Caco-2 (cell line): ENCODE data around the gene SPTB. TPM values are rescaled to one million over a fixed set of nuclear protein-coding genes. Genes with fewer than 3 reads are reported as not detected.
A peak's percentile ranks its signal among the peaks of the same experiment; 100 is the strongest.

ENCODE experiments used
- BruUV-seq: library from RNA; stranded (reverse); fragments of 400-500 nt; replicated peaks from 2 replicates; lab custom pipeline; 2021; lab: Mats Ljungman, UMichigan
- CTCF ChIA-PET: fragments of 300-600 bp; sonication (Branson Sonifier 250); formaldehyde crosslinking; loops from one replicate; lab custom pipeline; 2022; ENCODE audit warnings: antibody characterized with exemption; lab: Charles Lee
- POLR2A ChIA-PET: fragments of 300-600 bp; sonication (Branson Sonifier 250); formaldehyde crosslinking; loops from one replicate; lab custom pipeline; 2022; ENCODE audit warnings: antibody characterized with exemption; lab: Charles Lee
- DNase-seq, 2 experiments: peaks; one replicate each; pipeline versions ENCODE4 v3.0.0 to v3.0.0-alpha.2; 2020 to 2022
- H3K27me3 ChIP-seq: replicated peaks from 2 replicates; pipeline ENCODE4 v1.6.0; 2011; ENCODE audit warnings: low read length; ENCODE audit not compliant: control insufficient read depth, insufficient read depth
- H3K36me3 ChIP-seq: 2 replicates; pipeline ENCODE4 v1.5.1; 2011; ENCODE audit warnings: low read length; ENCODE audit not compliant: control insufficient read depth, insufficient read depth
- H3K4me1 ChIP-seq: fragments of 250-450 bp; sonication (Bioruptor Pico); 2 replicates; pipeline ENCODE4 v1.5.1; 2020; ENCODE audit warnings: mild to moderate bottlenecking
- H3K4me3 ChIP-seq: 2 replicates; pipeline ENCODE4 v1.5.1; 2011; ENCODE audit warnings: low read depth, mild to moderate bottlenecking, control low read depth, low read length
- H3K9me3 ChIP-seq: fragments of 250-450 bp; sonication (Bioruptor Pico); 2 replicates; pipeline ENCODE4 v1.5.1; 2020; ENCODE audit warnings: mild to moderate bottlenecking, moderate library complexity
- H3K27ac Mint-ChIP-seq: one replicate; pipeline ENCODE4 v1.8.0; 2022; ENCODE audit warnings: mixed read lengths; ENCODE audit not compliant: unreplicated experiment
- H3K27me3 Mint-ChIP-seq: one replicate; pipeline ENCODE4 v1.8.0; 2022; ENCODE audit warnings: mixed read lengths; ENCODE audit not compliant: insufficient read depth, unreplicated experiment
- H3K36me3 Mint-ChIP-seq: one replicate; pipeline ENCODE4 v1.8.0; 2022; ENCODE audit warnings: mild to moderate bottlenecking, mixed read lengths; ENCODE audit not compliant: insufficient read depth, unreplicated experiment
- H3K4me1 Mint-ChIP-seq: one replicate; pipeline ENCODE4 v1.8.0; 2022; ENCODE audit warnings: low read depth, mixed read lengths; ENCODE audit not compliant: unreplicated experiment
- H3K4me3 Mint-ChIP-seq: one replicate; pipeline ENCODE4 v1.8.0; 2022; ENCODE audit warnings: mild to moderate bottlenecking, moderate library complexity, mixed read lengths; ENCODE audit not compliant: unreplicated experiment
- H3K9me3 Mint-ChIP-seq: one replicate; pipeline ENCODE4 v1.8.0; 2022; ENCODE audit warnings: mixed read lengths; ENCODE audit not compliant: unreplicated experiment
- intact Hi-C: fragments of 100-400 bp; cut with micrococcal nuclease; formaldehyde crosslinking; loops from one replicate; pipeline ENCODE4 v1.10.0; 2022; ENCODE audit not compliant: unreplicated experiment
- total RNA-seq: library from RNA; stranded (reverse); gene quantifications from 2 replicates; pipeline ENCODE4 v1.2.3, GENCODE V29; 2022
- TF ChIP-seq, protein P1 (sequence below), 2 experiments: fragments of 200-600 bp in 1 of 2; IDR thresholded peaks; 1 replicate in 1 of 2; 2 replicates in 1 of 2; pipeline versions ENCODE4 v1.5.1 to v1.8.0; 2011 to 2022; ENCODE audit warnings: antibody characterized with exemption in 1 of 2, control low read depth in 1 of 2, inconsistent platforms in 1 of 2, low read depth in 1 of 2, low read length in 1 of 2, mild to moderate bottlenecking in 1 of 2, moderate library complexity in 1 of 2; ENCODE audit not compliant: insufficient read depth in 1 of 2, severe bottlenecking in 1 of 2, unreplicated experiment in 1 of 2

SPTB gene
- total RNA-seq, 1 experiment from 2014 or later, result 1.7 TPM

DNA sequence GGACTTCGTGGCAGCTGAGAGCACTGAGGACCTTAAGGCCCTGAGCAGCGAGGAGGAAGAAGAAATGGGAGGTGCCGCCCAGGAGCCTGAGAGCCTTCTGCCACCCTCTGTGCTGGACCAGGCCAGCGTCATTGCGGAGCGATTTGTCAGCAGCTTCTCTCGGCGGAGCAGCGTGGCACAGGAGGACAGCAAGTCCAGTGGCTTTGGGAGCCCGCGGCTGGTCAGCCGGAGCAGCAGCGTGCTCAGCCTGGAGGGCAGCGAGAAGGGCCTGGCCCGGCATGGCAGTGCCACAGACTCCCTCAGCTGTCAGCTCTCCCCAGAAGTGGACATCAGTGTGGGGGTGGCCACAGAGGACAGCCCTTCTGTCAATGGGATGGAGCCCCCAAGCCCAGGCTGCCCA is 138.5 kb downstream of the SPTB start:
- H3K4me1 ChIP-seq, result 0 out of 2 replicates have a peak, but pooled peaks cover 3% of the 10 kb centered on the region
- DNase-seq, result no peak
- BruUV-seq, result no TSS peak
- POLR2A ChIA-PET, result no interaction called here
- TF ChIP-seq, protein P1, sequence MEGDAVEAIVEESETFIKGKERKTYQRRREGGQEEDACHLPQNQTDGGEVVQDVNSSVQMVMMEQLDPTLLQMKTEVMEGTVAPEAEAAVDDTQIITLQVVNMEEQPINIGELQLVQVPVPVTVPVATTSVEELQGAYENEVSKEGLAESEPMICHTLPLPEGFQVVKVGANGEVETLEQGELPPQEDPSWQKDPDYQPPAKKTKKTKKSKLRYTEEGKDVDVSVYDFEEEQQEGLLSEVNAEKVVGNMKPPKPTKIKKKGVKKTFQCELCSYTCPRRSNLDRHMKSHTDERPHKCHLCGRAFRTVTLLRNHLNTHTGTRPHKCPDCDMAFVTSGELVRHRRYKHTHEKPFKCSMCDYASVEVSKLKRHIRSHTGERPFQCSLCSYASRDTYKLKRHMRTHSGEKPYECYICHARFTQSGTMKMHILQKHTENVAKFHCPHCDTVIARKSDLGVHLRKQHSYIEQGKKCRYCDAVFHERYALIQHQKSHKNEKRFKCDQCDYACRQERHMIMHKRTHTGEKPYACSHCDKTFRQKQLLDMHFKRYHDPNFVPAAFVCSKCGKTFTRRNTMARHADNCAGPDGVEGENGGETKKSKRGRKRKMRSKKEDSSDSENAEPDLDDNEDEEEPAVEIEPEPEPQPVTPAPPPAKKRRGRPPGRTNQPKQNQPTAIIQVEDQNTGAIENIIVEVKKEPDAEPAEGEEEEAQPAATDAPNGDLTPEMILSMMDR (IDR thresholded peaks at IDR 0.05; ENCODE audit: insufficient read depth in 1 of 2, low read depth in 1 of 2, low read length in 1 of 2, severe bottlenecking in 1 of 2, unreplicated experiment in 1 of 2), result no peak
- no peak overlapping the region for H3K4me3 ChIP-seq
- Mint-ChIP-seq H3K9me3 (no peaks in the 10 kb centered on the region), H3K4me3 (no peak overlapping the region), H3K27me3 (no peaks in the 10 kb centered on the region), H3K4me1 (no peaks in the 10 kb centered on the region), H3K27ac (peak overlapping the region; percentile 17), H3K36me3 (peaks cover 76% of the 10 kb centered on the region)
- no peaks in the 10 kb centered on the region for H3K27me3 ChIP-seq
- H3K36me3 ChIP-seq, result peaks cover 12% of the 10 kb centered on the region
- no peaks in the 10 kb centered on the region for H3K9me3 ChIP-seq
- intact Hi-C loops, result no loop called here
- CTCF ChIA-PET, result no interaction called here

DNA sequence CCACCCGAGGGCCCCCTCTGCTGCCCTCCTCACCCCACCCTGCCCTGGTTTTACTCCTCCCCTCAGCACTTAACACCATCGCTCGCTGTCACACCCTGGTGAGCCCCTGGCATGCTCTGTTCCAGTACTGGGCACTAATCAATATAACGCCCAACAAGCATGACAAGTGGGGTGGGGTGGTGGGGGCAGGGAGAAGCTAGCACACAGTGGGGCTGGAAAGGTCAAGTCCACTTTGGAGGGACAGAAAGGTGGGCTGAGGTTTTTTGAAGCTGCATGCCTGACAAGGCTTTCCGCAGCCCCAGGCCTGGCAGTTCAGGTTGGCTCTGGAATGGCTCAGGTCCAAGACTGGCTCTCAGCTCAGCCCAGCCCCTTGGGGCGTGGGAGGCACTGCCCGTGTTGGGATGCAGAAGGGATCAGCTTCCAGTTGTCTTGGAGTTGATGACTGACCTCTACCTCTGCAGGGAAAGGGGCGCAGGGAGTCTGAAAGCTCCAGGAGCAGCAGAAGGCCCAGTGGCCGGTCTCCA is 141.4 kb downstream of the SPTB start:
- CTCF ChIA-PET, result no interaction called here
- POLR2A ChIA-PET, result no interaction called here
- Histone ChIP-seq H3K9me3 (no peaks in the 10 kb centered on the region), H3K4me3 (no peak overlapping the region), H3K36me3 (peaks cover 9% of the 10 kb centered on the region), H3K4me1 (0 out of 2 replicates have a peak, but pooled peaks cover 3% of the 10 kb centered on the region), H3K27me3 (no peaks in the 10 kb centered on the region)
- Mint-ChIP-seq H3K27me3 (no peaks in the 10 kb centered on the region), H3K9me3 (no peaks in the 10 kb centered on the region), H3K4me1 (no peaks in the 10 kb centered on the region), H3K36me3 (peaks cover 70% of the 10 kb centered on the region), H3K4me3 (no peak overlapping the region), H3K27ac (no peak overlapping the region)
- no TSS peak for BruUV-seq
- intact Hi-C loops, result no loop called here
- DNase-seq, result no peak
- TF ChIP-seq, protein P1 (IDR thresholded peaks at IDR 0.05; ENCODE audit: insufficient read depth in 1 of 2, low read depth in 1 of 2, low read length in 1 of 2, severe bottlenecking in 1 of 2, unreplicated experiment in 1 of 2), result no peak

DNA sequence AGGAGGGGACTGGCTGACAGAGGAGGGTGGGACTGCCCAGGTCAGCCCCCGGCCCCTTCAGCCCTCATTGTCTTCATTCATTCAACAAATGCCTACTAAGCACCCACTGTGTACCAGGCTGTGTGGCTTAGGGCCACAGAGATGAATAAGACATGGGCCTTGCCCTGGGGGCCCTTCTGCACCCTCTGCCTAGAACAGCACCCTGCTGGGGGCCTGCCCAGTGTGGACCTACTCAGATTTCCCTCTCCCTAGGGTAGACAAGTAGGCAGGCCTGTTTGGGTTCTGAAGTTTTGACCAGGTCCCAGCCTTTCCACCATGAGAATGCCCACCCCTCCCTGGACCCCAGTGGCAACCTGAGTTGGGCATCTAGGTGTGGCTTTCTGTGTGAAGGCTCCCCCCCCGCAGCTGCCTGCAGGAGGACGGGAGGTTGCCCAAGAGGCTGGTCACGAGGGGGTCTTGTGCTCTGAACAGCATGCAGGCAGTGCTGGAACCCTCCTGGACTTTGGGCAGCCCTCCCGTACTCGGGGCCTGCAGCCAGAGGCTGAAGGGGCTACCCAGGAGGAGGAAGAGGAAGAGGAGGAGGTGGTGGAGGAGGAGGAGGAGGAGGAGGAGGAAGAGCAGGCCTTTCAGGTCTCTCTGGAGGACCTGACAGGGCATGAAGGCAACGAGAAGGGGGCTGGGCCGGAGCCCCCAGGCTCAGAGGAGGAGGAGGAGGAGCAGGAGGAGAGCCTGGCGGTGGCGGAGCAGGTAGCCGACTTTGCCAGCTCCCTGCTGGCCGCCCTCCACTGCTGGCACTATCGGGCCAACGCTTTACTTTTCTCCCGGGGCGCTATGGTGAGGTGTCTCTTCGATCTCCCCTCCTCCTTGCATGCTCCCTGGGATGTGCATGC is 142.1 kb downstream of the SPTB start:
- H3K4me1 Mint-ChIP-seq, result no peaks in the 10 kb centered on the region
- CTCF ChIA-PET, result no interaction called here
- POLR2A ChIA-PET, result no interaction called here
- 0 out of 2 replicates have a peak, but pooled peaks cover 3% of the 10 kb centered on the region for H3K4me1 ChIP-seq
- no peaks in the 10 kb centered on the region for H3K9me3 ChIP-seq
- no peak overlapping the region for H3K27ac Mint-ChIP-seq
- no peaks in the 10 kb centered on the region for H3K27me3 Mint-ChIP-seq
- no peaks in the 10 kb centered on the region for H3K27me3 ChIP-seq
- H3K4me3 ChIP-seq, result no peak overlapping the region
- no peak for DNase-seq
- intact Hi-C loops, result no loop called here
- H3K4me3 Mint-ChIP-seq, result no peak overlapping the region
- peaks cover 70% of the 10 kb centered on the region for H3K36me3 Mint-ChIP-seq
- no peaks in the 10 kb centered on the region for H3K9me3 Mint-ChIP-seq
- BruUV-seq, result no TSS peak
- peaks cover 11% of the 10 kb centered on the region for H3K36me3 ChIP-seq
- TF ChIP-seq, protein P1 (IDR thresholded peaks at IDR 0.05; ENCODE audit: insufficient read depth in 1 of 2, low read depth in 1 of 2, low read length in 1 of 2, severe bottlenecking in 1 of 2, unreplicated experiment in 1 of 2), result no peak
